Mesendoderm (in vitro differentiated cells): Measurements from ENCODE around the gene MUC22.
"Not testable (repeated sequence)": the region's sequence is repeated elsewhere in the genome, so short reads cannot be mapped to it uniquely, and the experiment has no call there.

ENCODE experiments used
- DNase-seq: peaks from one replicate; pipeline ENCODE4 v3.0.0; 2013
- H2AK5ac ChIP-seq: 2 replicates; pipeline ENCODE4 v1.6.1; 2013; ENCODE audit warnings: low read length, inconsistent platforms
- H2BK120ac ChIP-seq: 2 replicates; pipeline ENCODE4 v1.6.1; 2013; ENCODE audit warnings: low read depth, mild to moderate bottlenecking, low read length, moderate library complexity, mixed read lengths
- H2BK15ac ChIP-seq: replicated peaks from 2 replicates; pipeline ENCODE4 v1.6.1; 2013; ENCODE audit warnings: low read depth, mild to moderate bottlenecking, moderate library complexity
- H2BK5ac ChIP-seq: 2 replicates; pipeline ENCODE4 v1.6.1; 2013; ENCODE audit warnings: low read length, inconsistent platforms
- H3K18ac ChIP-seq: 2 replicates; pipeline ENCODE4 v1.6.1; 2013; ENCODE audit warnings: mild to moderate bottlenecking, low read length, mixed read lengths
- H3K23ac ChIP-seq: one replicate; pipeline ENCODE4 v1.6.1; 2013; ENCODE audit warnings: low read length
- H3K27ac ChIP-seq: 2 replicates; pipeline ENCODE4 v1.5.1; 2013; ENCODE audit warnings: low read depth, mild to moderate bottlenecking, inconsistent platforms, low read length, moderate library complexity
- H3K27me3 ChIP-seq: 2 replicates; pipeline ENCODE4 v1.6.1; 2013; ENCODE audit warnings: low read length, control low read depth, mild to moderate bottlenecking, inconsistent platforms; ENCODE audit not compliant: insufficient read depth, poor library complexity
- H3K36me3 ChIP-seq: 2 replicates; pipeline ENCODE4 v1.6.1; 2013; ENCODE audit warnings: low read length, inconsistent platforms; ENCODE audit not compliant: control insufficient read depth, insufficient read depth
- H3K4ac ChIP-seq: one replicate; pipeline ENCODE4 v1.6.1; 2013; ENCODE audit warnings: low read depth, mild to moderate bottlenecking, low read length, moderate library complexity
- H3K4me1 ChIP-seq: 2 replicates; pipeline ENCODE4 v1.6.1; 2013; ENCODE audit warnings: low read depth, low read length, inconsistent platforms; ENCODE audit not compliant: control insufficient read depth
- H3K4me2 ChIP-seq: 2 replicates; pipeline ENCODE4 v1.6.1; 2013; ENCODE audit warnings: low read length
- H3K4me3 ChIP-seq: 2 replicates; pipeline ENCODE4 v1.5.1; 2013; ENCODE audit warnings: mild to moderate bottlenecking, low read length
- H3K56ac ChIP-seq: one replicate; pipeline ENCODE4 v1.6.1; 2013; ENCODE audit warnings: low read length
- H3K79me1 ChIP-seq: 2 replicates; pipeline ENCODE4 v1.6.1; 2013; ENCODE audit warnings: low read length, inconsistent platforms
- H3K79me2 ChIP-seq: 2 replicates; pipeline ENCODE4 v1.6.1; 2013; ENCODE audit warnings: mild to moderate bottlenecking, low read length; ENCODE audit not compliant: control insufficient read depth, insufficient read depth
- H3K9ac ChIP-seq: 2 replicates; pipeline ENCODE4 v1.6.1; 2013; ENCODE audit warnings: low read length, inconsistent platforms
- H4K5ac ChIP-seq: one replicate; pipeline ENCODE4 v1.6.1; 2013; ENCODE audit warnings: low read length
- H4K8ac ChIP-seq: one replicate; pipeline ENCODE4 v1.6.1; 2013; ENCODE audit warnings: low read depth, mild to moderate bottlenecking, control low read depth, low read length, moderate library complexity
- WGBS: extraction: QIAGEN DNeasy Blood & Tissue Kit; methylation state at CpG from one replicate; pipeline ENCODE4 v1.1.7; 2013; ENCODE audit warnings: low lambda C conversion rate, missing lambda C conversion rate; ENCODE audit not compliant: insufficient coverage; ENCODE audit errors: extremely low coverage; 5-methylcytosine and 5-hydroxymethylcytosine counted together

The MUC22 gene

DNA sequence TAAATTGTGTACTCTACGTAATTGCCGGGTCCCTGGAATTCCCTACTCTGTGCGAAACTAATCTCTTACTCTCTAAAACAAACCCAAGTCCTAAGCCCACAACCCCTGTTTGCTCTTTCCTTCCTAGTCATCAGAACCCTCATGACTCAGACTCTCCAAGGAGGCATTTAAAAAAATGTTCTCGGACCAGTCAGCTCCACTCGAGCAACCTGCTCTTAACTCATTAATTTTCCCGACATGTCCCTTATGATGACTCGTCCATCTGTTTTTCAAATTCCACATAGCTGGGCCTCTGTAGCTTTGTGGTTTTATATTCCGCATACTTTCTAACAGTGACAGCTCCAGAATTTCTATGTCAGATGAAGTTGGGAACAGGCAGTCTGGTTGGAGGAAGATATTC, 2.6 kb upstream of the MUC22 start:
- no peak for DNase-seq
- Histone ChIP-seq H3K4me2 (no peak overlapping the region), H2BK15ac (no peak overlapping the region), H2AK5ac (no peak overlapping the region), H3K9ac (no peak overlapping the region), H3K27me3 (no peaks in the 10 kb centered on the region), H3K23ac (no peak overlapping the region), H3K27ac (no peak overlapping the region), H3K18ac (no peak overlapping the region), H3K79me1 (no peaks in the 10 kb centered on the region), H3K79me2 (no peaks in the 10 kb centered on the region), H3K56ac (no peak overlapping the region), H3K4me3 (no peak overlapping the region), H3K4me1 (no peaks in the 10 kb centered on the region), H3K4ac (no peak overlapping the region), H4K8ac (no peak overlapping the region), H2BK5ac (no peak overlapping the region), H2BK120ac (no peak overlapping the region), H3K36me3 (no peaks in the 10 kb centered on the region), H4K5ac (no peak overlapping the region)
- WGBS, result no CpG with 5 or more reads among the region's 8 CpGs

DNA sequence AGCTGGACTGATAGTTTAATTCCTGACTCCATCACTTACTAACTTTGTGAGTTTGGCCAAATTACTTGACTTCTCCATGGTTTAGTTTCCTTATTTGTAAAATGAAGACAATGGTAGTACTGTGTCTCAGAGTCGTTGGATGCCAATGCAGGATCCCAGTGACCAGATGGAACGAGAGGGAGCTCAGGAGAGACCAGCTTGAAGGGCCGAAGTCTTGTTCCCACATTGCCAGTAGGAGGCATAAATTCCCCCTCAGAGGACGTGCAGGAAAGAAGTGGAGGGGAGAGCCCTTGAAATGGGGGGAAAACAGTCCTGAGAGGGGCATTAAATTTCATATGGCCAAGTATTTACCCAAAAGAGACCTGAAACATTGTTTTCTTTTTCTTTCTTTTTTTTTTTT, 2.1 kb upstream of the MUC22 start:
- no peak overlapping the region for H4K5ac ChIP-seq
- H3K27me3 ChIP-seq, result no peaks in the 10 kb centered on the region
- no peak overlapping the region for H3K18ac ChIP-seq
- H3K4me1 ChIP-seq, result no peaks in the 10 kb centered on the region
- H4K8ac ChIP-seq, result no peak overlapping the region
- H3K56ac ChIP-seq, result no peak overlapping the region
- H3K79me1 ChIP-seq, result no peaks in the 10 kb centered on the region
- H3K36me3 ChIP-seq, result no peaks in the 10 kb centered on the region
- peak; percentile 16 for DNase-seq
- H3K27ac ChIP-seq, result no peak overlapping the region
- no peak overlapping the region for H3K4ac ChIP-seq
- H2AK5ac ChIP-seq, result no peak overlapping the region
- H3K4me3 ChIP-seq, result no peak overlapping the region
- no peak overlapping the region for H2BK5ac ChIP-seq
- no CpG with 5 or more reads among the region's 4 CpGs for WGBS
- no peaks in the 10 kb centered on the region for H3K79me2 ChIP-seq
- H3K9ac ChIP-seq, result no peak overlapping the region
- no peak overlapping the region for H3K4me2 ChIP-seq
- H2BK120ac ChIP-seq, result no peak overlapping the region
- no peak overlapping the region for H2BK15ac ChIP-seq
- H3K23ac ChIP-seq, result no peak overlapping the region

DNA sequence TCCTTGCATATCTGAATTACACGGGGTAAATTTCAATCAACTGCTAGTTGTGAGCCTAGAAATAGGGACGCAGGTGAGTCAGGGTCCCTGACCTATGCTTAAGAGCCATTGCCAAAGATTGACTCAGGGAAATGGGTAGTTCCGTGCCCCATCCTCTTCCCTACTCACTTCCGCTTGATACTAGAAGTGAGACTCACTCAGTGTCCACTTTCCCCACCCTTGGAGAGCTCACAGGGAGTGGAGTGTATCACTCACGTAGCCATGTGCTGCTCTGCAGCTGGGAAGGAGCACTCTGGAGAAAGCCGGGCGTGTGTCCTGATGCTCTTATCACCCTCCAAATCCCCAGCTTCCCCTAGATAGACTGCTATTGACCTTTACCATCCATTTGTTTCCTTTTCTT, 543 bp upstream of the MUC22 start:
- Histone ChIP-seq H3K27me3 (no peaks in the 10 kb centered on the region), H3K27ac (no peak overlapping the region)
- no CpG with 5 or more reads among the region's 7 CpGs for WGBS

GRCh38 chr6:31011153-31011552, 879 bp downstream of the MUC22 start:
- Histone ChIP-seq H3K27ac (no peak overlapping the region), H4K8ac (no peak overlapping the region), H3K27me3 (no peaks in the 10 kb centered on the region), H3K23ac (no peak overlapping the region), H2AK5ac (no peak overlapping the region), H4K5ac (no peak overlapping the region), H3K4me3 (no peak overlapping the region), H3K79me2 (no peaks in the 10 kb centered on the region), H2BK15ac (no peak overlapping the region), H3K56ac (no peak overlapping the region), H3K9ac (no peak overlapping the region), H2BK5ac (no peak overlapping the region), H3K4me2 (no peak overlapping the region), H3K4me1 (no peaks in the 10 kb centered on the region), H3K36me3 (no peaks in the 10 kb centered on the region), H3K4ac (no peak overlapping the region), H3K79me1 (no peaks in the 10 kb centered on the region), H2BK120ac (no peak overlapping the region), H3K18ac (no peak overlapping the region)
- no peak for DNase-seq
- no CpG with 5 or more reads among the region's 6 CpGs for WGBS

More for the DNA sequence above, 543 bp upstream of the MUC22 start:
- no peak overlapping the region for H3K4me3 ChIP-seq
- H2BK5ac ChIP-seq, result no peak overlapping the region
- H2AK5ac ChIP-seq, result no peak overlapping the region
- H3K23ac ChIP-seq, result peak overlapping the region; percentile 94
- H3K9ac ChIP-seq, result no peak overlapping the region
- H3K36me3 ChIP-seq, result no peaks in the 10 kb centered on the region
- no peaks in the 10 kb centered on the region for H3K79me1 ChIP-seq
- H3K4me1 ChIP-seq, result no peaks in the 10 kb centered on the region
- no peaks in the 10 kb centered on the region for H3K79me2 ChIP-seq
- H3K4me2 ChIP-seq, result no peak overlapping the region
- H4K5ac ChIP-seq, result no peak overlapping the region
- no peak overlapping the region for H2BK15ac ChIP-seq
- no peak overlapping the region for H3K4ac ChIP-seq
- DNase-seq, result no peak
- no peak overlapping the region for H3K56ac ChIP-seq
- H2BK120ac ChIP-seq, result no peak overlapping the region
- no peak overlapping the region for H4K8ac ChIP-seq
- no peak overlapping the region for H3K18ac ChIP-seq

GRCh38 chr6:31016659-31017299, 6.5 kb downstream of the MUC22 start:
- Histone ChIP-seq H3K27ac (no peak overlapping the region), H3K9ac (no peak overlapping the region), H3K23ac (no peak overlapping the region), H2BK15ac (no peak overlapping the region), H3K36me3 (no peaks in the 10 kb centered on the region), H3K79me1 (no peaks in the 10 kb centered on the region), H2BK5ac (no peak overlapping the region), H3K4me2 (no peak overlapping the region), H4K8ac (no peak overlapping the region), H2AK5ac (no peak overlapping the region), H2BK120ac (no peak overlapping the region), H3K4me1 (no peaks in the 10 kb centered on the region), H3K27me3 (no peaks in the 10 kb centered on the region), H3K79me2 (no peaks in the 10 kb centered on the region), H3K18ac (no peak overlapping the region), H3K4ac (no peak overlapping the region), H4K5ac (no peak overlapping the region), H3K56ac (no peak overlapping the region), H3K4me3 (no peak overlapping the region)
- DNase-seq, result no peak
- WGBS, result no CpG with 5 or more reads among the region's 36 CpGs

DNA sequence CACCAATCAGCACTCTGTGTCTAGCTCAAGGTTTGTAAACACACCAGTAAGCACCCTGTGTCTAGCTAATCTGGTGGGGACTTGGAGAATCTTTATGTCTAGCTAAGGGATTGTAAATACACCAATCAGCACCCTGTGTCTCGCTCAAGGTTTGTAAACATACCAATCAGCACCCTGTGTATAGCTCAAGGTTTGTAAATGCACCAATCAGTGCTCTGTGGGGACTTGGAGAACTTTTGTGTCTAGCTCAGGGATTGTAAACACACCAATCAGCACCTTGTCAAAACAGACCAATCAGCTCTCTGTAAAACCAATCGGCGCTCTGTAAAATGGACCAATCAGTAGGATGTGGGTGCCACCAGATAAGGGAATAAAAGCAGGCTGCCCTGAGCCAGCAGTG, 7.2 kb downstream of the MUC22 start:
- H3K18ac ChIP-seq, H3K23ac ChIP-seq, H3K27me3 ChIP-seq, H3K36me3 ChIP-seq, H3K4ac ChIP-seq, H3K79me1 ChIP-seq, DNase-seq, H4K8ac ChIP-seq, H4K5ac ChIP-seq, H3K4me1 ChIP-seq, H2BK15ac ChIP-seq, H2BK120ac ChIP-seq, H3K4me2 ChIP-seq, H3K9ac ChIP-seq, H3K4me3 ChIP-seq, H2BK5ac ChIP-seq, H3K79me2 ChIP-seq, H3K27ac ChIP-seq, H3K56ac ChIP-seq, H2AK5ac ChIP-seq: not testable (repeated sequence)
- no CpG with 5 or more reads among the region's 3 CpGs for WGBS
